Fibroblast of skin of right quadriceps (primary cell): ENCODE results near the gene TSC22D3.
"Not testable (repeated sequence)": the region's sequence is repeated elsewhere in the genome, so short reads cannot be mapped to it uniquely, and the experiment has no call there.

Source experiments
- DNase-seq: peaks from one replicate; pipeline ENCODE4 v3.0.0-alpha.2; 2013

The TSC22D3 gene

DNA sequence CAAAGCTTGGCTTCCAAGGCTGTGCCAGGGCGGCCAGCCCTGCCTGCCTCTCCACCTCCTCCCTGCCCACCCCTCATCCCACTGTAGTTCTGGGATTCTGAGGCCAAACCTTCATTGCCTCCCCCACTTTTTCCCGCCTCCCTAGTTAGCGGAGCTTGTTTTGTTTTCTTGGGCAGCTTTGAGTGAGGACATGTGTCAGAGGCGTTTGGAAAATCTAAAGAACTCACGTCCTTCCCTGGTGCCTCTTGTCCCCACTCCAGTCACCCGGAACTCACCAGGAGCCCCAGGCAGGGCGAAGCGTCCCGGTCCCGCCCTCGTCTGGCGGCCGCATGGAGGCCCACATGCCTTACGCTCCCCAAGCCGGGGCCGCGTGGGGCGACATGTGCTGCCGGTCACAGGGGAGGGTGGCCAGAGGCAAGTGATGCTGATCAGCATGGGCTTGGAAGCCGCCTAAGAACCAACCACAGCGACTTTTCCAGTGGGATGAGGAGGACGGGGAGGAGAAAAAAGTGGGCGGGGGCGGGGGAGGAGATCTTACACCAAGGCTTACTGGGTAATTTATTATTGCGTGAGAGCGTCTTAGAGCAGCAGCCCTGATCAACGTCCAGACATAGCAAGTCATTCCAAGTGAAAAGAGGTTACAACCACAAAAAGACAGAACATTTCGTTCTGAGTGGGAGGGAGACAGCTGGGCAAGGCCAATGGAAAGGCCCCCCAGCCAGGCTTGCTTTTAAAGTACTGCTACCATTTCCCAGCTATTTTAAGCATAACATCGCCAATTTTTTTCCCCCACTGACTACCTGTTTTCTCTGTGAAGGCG, 98.8 kb downstream of the TSC22D3 start:
- peak; percentile 84 for DNase-seq

DNA sequence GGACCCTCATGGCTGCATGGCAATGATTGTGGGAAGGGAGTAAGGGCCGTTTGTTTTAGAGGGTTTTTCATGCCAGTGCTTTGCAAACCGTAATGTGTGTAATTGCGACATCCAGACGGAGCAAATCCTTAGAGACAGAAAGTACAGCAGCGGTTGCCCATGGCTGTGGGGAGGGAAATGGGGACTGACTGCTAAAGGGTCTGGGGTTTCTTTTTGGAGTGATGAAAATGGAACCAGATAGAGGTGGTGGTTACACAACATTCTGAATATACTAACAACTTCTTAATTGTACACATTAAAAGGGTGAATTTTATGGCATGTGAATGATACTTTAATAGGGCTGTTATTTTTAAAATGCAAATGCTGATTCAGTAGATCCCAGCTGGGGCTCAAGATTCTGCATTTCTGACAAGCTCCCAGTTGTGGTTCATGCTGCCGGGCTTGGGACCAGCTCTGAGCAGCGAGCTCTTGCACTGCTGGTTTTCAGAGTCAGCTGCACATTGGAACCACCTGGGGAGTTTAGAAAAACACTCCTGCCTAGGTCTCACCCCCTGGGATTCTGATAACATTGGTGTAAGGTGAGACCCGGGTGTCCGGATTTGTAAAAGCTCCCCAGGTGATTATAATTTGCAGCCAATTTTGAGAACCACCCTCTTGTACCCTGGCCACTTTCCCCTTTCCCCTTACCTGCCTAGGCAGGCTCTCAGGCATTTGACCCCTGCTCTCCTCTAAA, 99.6 kb downstream of the TSC22D3 start:
- DNase-seq: peak; percentile 37

DNA sequence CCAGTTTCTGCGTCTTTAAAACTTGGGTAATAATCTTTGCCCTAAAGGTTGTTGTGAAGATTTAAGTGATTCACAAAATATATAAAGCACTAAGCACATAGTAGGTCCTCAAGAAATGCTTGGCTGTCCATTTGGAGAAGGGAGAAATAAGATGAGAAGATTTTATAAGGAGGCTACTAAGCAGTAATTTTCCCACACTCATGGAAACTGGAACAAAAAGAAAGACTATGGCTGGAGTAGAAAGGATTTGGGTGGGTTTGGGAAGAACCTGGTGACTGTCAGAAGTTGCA, 100.3 kb downstream of the TSC22D3 start:
- no peak for DNase-seq

DNA sequence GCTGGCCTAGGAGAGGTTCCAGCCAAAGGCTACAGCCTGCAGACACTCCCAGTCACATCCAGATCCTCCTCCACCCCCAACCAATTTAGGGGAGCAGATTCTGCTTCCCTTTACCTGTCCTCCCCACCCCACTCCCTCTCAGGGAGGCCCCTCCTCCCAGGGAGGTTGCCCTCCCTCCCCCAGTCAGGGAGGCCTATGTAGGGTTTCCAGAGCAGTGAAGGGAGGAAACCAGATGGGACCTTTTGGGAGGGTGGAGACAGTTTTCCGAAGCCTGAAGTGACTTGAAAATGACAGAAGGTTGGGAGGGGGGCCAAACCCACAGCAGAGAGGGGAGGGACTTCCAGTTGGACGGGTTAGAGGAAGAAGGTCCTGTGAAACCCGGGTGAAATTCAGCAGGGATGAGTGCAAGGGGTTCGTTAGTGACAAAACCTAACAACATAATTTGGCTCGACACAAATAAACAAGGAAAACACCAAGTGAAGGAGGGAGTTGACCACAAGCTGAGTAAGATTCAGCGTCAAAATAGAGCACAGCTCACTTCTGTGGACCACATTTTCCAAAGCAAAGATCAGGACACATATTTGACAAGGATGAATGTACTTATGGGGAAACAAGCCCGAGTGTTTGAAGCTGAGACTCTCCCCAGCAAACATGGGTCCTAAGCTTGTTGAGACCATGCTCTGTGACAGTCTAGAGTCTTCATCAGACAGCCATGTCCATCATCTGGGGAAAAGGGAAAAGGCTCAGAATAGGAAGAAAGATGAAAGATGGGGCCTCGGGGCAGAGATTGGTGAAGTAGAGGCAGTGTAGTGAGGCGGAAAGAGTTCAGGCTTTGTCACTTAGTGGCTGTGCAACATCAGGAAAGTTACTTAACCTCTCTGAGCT, 100.9 kb downstream of the TSC22D3 start:
- DNase-seq: peak; percentile 22

DNA sequence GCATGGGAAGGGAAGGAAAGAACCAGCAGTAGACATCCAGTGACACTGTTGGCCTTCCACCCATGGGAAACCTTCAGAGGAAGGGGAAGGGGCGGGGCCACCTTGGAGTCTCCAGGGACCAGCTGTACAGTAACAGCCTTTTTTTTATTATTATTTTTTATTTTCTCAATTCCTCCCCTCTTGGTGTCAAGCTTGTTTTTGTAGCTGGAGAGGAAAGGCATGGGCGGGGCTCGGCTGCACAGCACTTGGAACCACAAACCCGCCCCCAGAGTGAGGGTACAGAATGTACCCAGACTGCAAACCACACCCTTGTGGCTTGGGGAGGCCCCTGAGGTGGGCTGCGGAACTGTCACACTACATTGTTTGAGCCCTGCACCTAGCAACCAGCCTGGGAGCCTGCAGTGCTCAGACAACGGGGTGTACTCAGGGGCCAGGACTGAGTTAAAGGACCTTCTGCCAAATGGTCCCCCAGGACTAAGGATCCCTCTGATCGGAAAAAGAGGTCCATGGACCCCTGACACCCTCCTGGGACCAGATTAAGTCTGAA, 101.6 kb downstream of the TSC22D3 start:
- DNase-seq: peak; percentile 4

DNA sequence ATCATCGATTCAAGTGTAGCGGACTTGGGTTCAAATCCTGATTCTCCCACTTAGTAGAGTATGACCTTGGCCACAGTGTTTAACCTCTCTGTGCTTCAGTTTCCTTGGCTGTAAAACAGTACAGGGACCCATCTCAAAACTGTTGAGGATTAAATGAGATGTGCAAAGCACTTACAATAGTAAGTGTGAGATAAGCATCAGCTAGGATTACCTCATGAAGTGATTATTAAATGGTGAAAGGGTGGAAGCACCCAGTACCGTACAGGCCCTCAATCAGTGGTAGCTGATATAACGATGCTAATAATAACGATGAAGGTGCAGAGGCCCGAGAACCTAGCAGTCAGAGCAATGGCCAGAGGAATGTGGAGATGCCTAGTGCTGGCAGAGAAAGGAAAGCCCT, 102.2 kb downstream of the TSC22D3 start:
- DNase-seq: no peak

DNA sequence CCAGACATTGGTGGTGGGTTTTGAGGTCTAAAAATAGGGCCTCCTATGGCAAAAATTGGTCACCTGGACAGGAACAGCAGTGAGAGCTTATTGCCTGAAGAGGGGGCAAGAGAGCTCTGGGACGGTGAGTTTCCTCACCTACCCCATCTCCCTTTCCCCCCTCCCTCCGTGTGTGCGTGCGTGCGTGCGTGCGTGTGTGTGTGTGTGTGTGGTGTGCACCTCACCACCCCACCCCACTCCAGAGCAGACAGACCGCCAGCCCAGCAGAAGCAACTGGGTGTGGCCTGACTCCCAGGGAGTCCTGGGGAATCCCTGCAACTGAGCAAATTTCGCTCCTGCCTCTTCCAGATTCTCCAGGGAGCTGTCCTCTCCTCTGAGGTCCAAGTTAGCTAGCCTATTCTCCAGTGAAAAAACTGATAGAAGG, 102.6 kb downstream of the TSC22D3 start:
- DNase-seq: peak; percentile 63

DNA sequence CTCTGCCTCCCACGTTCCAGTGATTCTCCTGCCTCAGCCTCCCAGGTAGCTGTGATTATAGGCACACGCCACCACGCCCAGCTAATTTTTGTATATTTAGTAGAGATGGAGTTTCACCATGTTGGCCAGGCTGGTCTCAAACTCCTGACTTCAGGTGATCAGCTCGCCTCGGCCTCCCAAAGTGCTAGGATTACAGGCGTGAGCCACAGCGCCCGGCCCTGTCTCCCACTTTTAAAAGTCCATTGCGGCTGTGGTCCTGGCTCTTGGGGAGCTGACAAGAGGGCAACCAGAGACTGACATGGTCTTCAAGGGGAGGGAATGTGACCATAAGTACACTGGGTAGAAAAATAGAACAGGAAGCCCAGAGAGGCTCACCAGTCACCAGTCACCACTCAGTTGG, 104.3 kb downstream of the TSC22D3 start:
- DNase-seq: not testable (repeated sequence)

DNA sequence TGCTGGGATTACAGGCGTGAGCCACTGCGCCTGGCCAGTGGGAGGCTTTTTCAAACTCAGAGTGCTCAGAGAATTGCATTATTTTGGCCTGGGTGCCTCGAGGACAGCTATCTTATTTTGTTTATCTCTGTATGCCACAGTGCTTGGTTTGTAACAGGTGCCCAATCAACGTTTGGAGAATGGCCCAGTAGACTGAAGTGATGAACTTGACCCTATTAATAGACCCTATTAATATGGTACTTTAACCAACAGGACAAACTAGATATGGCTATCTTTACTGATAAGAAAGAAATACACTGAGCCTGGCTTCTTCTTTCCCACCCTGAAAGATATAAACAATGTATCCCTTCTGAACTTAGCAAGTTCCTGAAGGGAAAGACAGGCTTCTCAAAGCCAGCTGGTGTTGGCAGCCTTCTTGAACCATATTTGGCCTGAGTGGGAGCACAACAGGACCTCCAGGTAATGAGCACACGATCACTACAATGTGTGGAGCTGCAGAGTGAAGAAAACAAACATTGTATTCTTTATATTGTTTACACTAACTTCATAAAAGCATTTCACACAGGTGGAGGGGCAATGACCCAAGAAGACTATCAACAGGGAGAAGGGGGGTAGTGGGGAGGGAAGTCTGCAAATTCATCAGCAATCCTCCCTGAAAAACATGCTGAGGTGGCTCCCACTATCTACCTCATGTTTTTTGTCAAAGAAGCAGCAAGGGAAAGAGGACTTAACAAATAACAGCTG, 105.5 kb downstream of the TSC22D3 start:
- DNase-seq: no peak

DNA sequence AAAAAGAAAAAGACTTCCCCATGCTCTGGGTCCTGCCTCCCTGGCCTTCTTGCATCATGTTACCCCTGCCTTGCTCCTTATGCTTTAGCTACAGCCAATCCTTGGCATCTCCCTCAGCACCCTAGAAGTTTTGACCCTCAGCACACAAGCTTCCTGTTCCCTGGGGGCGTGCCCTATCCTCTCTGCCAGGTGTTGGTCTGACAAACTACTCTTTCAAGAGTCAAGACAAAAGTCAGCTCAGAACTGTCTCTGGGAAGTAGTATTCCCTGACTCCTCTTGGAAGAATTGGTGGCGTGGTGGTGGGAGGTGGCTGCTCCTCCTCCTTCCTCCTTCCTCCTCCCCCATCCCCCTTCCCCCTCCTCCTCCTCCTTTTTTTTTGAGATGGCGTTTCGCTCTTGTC, 106.3 kb downstream of the TSC22D3 start:
- DNase-seq: no peak

DNA sequence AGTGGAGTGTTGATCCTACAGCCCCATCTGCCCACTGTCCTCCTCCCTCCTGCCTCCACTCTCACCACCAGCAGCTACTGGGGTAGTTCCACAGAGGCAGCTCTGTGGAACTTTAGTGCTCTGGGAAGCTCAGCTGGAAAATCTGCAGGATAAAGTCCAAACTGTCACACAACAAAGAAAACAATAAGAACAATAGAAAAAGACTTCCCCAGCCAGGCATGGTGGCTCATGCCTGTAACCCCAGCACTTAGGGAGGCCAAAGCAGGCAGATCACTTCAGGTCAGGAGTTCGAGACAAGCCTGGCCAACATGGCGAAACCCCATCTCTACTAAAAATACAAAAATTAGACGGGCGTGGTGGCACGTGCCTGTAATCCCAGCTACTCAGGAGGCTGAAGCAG, 106.9 kb downstream of the TSC22D3 start:
- not testable (repeated sequence) for DNase-seq

DNA sequence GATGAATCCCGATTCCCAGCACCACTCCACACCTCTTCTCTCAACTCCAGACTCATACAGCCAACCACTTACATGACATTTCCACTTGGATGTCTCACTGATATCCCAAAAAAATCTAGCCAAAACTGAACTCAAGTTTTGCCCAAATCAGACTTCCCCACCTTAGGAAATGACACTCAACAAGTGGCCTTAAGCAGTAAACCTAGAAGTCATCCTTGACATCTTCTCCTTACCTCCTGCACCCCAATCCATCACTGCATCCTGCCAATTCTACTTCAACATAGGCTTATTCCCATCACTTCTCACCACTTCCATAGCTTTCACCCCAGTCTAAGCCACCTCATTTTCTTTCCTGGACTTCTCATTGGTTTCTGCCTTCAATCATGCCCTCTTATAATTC, 108.2 kb downstream of the TSC22D3 start:
- DNase-seq: no peak

DNA sequence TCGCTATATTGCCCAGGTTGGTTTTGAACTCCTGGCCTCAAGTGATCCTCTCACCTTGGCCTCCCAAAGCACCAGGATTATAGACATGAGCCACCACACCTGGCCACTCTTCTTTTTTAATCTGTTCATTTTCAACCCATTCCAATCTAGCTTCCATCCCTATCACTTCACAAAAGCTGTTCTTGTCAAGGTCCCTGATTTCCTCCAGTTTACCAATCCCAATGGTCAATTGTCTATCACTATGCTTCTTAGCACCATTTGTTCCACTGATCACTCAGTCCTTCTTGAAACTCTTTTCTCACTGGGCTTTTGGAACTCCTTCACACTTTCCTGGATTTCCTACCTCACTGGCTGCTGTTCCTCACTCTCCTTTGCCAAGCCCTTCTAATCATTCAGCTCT, 108.7 kb downstream of the TSC22D3 start:
- DNase-seq: no peak
